HG02970 (cell line): Measurements from ENCODE around the gene APOBEC3C.
"Not testable (repeated sequence)": the region's sequence is repeated elsewhere in the genome, so short reads cannot be mapped to it uniquely, and the experiment has no call there.

Experiments
- ATAC-seq: cut with Tn5 transposase; IDR thresholded peaks from one replicate; pipeline ENCODE4 v1.9.1; 2021; ENCODE audit warnings: mild to moderate bottlenecking, moderate library complexity, moderate number of reproducible peaks; ENCODE audit not compliant: unreplicated experiment, low FRiP score

APOBEC3C gene

GRCh38 chr22:39055658-39056057 is 41.6 kb downstream of the APOBEC3C start:
- ATAC-seq, result no peak

GRCh38 chr22:39061290-39061689 is 47.2 kb downstream of the APOBEC3C start:
- not testable (repeated sequence) for ATAC-seq

- ATAC-seq, result not testable (repeated sequence)
Observed at GRCh38 chr22:39061951-39062350, 47.9 kb downstream of the APOBEC3C start.

- ATAC-seq, result not testable (repeated sequence)
Observed at GRCh38 chr22:39063904-39064303, 49.8 kb downstream of the APOBEC3C start.

GRCh38 chr22:39066442-39067276 is 52.6 kb downstream of the APOBEC3C start:
- ATAC-seq, result not testable (repeated sequence)

- no peak for ATAC-seq
Observed at GRCh38 chr22:39068033-39068785, 54.2 kb downstream of the APOBEC3C start.
